ENCODE data around the gene TSHR.
"Not testable (repeated sequence)": the region's sequence is repeated elsewhere in the genome, so short reads cannot be mapped to it uniquely, and the experiment has no call there.

Gene TSHR

DNA sequence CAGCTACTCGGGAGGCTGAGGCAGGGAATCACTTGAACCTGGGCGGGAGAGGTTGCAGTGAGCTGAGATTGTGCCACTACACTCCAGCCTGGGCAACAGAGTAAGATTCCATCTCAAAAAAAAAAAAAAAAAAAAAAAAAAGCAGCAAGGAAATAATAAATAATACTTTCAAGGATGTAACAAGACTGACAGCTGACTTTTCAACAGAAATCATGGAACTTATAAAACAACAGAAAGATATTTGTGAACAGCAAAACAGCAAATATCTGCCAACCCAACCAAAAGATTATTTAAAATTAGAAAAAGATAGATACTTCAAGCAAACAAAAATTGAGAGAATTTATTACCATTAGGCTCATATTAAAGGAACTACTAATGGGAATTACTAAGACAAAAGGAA is 115.1 kb downstream of the TSHR start:
- DNase-seq = no peak

DNA sequence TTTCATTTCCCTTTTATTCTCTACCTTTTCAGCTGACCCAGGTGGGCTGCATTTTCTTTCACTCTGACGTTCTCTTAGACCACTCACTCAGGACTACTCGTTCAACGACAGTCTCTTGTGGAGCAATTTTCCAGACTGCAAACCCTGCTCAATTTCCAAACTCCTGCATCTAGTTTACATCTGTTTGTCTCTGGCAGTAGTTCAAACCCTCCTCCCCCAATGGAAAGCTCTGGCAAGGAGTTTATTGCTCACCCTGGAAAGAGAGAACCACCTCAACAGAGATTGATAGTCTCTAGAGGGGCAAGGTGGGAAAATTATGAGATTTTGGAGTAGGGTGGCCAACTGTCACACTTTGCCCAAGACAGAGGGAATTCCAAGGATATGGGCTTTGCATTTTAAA is 130.2 kb downstream of the TSHR start:
- no peak for DNase-seq

DNA sequence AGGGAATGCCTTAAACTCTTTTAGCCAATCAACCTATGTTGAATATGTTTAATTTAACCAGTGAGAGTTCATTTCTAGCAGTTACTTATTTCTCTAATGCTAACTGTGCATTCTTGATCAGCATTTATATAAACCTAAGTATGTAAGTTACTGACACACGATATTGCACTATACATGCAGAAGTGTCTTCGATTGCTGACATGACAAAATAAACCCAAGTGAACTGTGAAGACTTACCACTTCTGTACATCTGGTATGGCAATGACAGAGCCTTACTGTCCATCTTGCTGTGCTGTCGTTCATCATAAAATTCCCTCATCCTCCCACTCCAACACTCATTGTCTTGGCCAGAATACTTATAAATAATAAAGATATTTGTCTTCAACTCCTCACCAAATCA is 131.8 kb downstream of the TSHR start:
- no peak for DNase-seq

DNA sequence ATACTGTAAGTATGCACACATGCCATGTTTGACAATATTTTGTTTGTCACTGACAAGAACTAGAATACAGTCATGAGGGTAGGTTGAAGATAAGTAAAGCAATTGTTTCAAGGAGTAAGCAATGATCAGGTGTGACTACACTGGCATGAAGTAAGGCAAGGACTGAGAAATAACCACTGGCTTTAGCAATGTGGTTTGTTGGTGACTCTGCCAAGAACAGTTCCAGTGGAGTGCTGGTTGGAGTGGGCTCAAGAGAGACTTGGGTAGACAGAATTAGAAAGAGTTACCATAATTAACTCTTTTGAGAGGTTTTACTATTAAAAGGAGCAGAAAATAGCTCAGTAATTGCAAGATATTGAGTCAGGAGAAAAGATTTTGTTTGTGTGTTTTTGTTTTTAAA is 135.7 kb downstream of the TSHR start:
- DNase-seq = no peak

DNA sequence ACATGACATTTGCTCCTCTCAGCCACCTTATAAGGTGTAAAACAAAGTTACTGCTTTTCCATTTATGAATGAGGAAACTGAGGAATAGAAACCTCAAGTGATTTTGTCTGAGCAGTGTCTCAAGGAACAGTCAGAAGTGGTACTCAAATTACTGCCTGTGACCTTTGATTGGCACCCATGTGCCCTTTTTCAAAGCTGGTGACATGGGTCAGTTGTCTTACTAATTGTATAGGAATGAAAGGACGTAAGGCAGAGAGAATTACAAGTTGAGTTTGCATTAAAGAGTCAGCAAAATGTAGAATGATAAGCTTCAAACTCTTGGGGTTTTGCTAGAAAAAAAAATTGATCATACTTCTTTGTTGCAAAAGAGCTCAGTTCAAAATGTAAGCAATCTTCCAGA is 136.2 kb downstream of the TSHR start:
- no peak for DNase-seq

DNA sequence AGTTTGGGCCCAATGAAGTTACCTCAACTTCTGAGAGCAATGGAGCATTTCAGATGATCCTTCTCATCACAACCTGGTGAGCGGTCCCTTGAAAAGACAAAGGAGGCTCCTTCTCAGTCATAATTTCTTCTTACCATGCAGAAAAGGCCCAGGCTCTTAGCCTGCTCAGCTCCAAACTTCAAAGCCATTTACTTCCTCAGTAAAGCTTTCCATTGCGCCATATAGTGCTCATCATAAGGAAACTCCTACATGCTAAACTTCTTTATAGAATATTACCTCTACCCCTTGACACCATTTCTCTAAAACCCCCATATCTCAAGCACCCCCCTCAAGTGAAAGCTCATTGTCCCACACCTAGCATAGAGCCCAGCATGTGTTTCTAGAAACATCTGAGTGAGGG is 138.2 kb downstream of the TSHR start:
- DNase-seq = no peak

DNA sequence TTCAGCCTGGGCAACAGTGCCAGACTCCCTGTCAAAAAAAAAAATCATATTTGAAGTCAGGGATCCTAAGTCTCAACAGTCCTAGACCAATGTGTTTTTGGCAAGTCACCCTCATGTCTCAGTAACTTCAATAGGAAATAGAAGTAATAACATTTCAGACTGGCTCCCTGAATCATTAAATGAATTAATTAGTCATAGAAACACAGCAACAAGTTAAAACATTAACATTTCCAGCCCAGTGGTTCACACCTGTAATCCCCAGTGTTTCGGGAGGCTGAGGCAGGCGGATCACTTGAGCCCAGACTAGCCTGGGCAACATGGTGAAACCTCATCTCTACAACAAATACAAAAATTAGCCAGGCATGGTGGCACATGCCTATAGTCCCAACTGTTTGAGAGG is 140.1 kb downstream of the TSHR start:
- DNase-seq = no peak

DNA sequence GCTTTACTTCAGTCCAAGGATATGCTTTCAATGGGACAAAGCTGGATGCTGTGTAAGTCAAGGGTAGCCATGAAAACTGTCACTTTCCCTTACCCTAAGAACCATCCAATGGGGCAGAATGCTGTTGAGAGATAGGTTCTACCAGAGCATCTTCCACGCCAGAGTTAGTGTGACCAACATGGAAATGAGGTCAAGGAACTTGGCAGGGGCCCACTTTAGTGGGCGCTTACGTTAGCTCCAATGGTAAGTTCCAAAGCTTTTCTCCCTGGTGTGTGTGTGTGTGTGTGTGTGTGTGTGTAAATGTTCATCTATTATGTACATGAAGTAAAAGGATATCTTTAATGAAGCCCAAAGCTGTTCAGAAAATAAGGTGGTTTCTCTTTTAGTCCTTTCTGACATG is 141.2 kb downstream of the TSHR start:
- no peak for DNase-seq

DNA sequence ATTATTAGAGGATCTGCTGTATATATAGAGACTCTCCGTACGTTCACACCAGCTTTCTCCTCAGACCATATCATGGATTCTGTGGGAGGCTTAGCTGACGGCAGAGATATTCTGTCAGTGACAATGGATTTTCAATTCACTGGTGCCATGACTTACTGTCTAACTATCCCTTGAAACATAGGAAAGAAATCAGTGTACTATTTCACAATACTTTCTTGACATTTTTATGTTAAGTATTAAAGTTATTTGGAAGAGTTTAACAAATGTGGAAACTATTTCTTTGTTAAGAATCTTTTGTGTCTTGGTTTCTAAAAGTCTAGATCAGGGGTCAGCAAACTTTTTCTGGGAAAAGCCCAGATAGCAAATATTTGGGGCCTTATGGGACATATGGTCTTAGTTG is 146.8 kb downstream of the TSHR start:
- DNase-seq = no peak

DNA sequence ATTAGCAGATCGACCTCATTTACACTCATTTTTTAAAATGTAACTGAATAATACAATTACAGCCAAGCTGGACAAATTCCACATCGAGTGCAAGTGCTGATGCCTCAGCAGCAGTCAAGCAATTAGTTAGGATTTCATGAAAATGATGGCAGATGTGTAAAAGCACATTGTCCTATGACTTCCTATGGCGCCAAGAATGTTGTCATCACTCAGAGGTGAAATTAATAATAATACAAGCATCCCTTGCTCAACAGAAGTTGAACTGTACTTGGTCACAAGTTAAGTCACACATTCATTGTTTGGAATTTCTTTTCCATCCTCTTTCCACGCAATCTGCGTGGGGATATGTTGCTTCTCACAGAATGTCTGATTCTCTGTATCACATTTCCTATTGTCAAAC is 148.0 kb downstream of the TSHR start:
- DNase-seq = no peak

DNA sequence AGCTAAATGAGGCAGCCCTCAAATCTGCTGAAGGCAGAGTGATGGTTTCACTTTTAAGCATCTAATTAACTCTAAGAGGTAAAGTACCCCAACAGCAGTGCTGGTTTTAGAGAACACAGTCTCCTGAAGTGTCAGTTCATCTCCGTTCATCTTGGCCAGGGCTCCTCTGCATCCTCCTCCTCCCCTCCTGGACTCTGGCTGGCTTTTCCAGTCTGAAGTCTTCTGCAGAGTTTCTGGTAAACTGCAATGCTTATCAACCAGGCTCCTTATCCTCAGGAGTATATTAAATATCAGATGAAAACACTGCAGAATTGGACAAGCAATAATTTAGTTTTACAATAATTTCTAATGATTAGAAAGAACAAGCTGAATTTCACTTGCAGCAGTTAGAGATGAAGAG is 150.0 kb downstream of the TSHR start:
- DNase-seq = no peak

DNA sequence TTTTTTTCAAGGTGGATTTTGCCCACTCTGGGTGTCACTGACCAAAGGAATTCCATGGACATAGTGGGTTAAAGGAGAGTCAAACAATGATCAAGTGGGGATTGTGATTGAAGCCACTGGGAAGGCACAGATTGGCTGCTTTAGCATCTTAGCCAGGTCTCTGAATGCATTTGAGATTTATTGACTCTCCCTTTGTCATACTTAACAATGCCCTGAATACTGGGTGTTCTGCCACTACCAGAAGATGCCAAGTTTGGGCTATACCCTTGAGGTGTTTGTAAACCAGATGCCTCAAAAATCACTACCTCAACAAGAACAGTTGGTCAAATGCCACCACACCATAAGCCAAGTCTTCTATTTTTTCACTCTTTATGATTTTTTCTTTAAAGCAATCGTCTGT is 150.5 kb downstream of the TSHR start:
- no peak for DNase-seq

DNA sequence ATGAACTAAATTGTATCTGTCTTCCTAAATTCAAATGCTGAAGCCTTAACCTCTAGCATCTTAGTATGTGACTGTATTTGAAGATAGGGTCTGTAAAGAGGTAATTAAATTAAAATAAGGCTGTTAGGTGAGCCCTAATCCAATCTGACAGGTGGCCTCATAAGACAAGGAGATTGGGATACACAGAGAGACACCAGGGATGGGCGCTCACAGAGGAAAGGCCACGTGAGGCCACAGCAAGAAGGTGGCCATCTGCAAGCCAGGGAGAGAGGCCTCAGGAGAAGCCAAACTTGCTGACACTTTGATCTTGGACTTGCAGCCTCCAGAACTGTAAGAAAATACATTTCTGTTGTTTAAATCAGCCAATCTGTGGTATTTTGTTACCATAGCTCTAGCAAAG is 154.8 kb downstream of the TSHR start:
- no peak for DNase-seq

DNA sequence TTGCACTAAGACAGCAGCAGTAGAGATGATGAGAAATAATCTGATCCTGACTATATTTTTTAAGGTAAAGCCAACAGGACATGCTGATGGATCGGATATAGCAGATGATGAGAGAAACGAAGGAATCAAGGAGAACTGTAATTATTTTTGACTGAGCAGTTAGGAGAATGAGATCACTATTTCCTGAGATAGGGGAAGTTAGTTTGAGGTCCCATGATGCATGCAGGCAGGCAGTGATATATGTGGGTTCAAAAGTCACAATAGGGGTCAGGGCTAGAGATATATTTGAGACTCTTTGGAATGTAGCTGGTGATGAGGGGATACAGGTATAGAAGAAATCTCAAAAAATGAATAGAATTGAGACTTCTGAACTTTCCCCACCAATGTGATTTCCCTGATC is 157.8 kb downstream of the TSHR start:
- DNase-seq = no peak

DNA sequence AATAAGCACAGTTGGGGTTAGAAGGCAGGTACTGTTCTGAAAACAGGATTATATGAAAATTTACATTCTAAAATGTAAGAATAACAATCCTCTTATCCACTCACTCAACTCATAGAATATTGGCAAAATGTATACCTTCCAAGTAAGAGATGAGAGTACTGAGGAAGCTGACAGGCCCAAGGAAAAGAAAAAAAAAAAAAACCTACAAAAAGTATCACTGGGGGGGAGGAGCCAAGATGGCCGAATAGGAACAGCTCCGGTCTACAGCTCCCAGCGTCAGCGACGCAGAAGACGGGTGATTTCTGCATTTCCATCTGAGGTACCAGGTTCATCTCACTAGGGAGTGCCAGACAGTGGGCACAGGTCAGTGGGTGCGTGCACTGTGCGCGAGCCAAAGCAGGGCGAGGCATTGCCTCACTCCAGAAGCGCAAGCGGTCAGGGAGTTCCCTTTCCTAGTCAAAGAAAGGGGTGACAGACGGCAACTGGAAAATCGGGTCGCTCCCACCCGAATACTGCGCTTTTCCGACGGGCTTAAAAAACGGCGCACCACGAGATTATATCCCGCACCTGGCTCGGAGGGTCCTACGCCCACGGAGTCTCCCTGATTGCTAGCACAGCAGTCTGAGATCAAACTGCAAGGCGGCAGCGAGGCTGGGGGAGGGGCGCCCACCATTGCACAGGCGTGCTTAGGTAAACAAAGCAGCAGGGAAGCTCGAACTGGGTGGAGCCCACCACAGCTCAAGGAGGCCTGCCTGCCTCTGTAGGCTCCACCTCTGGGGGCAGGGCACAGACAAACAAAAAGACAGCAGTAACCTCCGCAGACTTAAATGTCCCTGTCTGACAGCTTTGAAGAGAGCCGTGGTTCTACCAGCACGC is 158.8 kb downstream of the TSHR start:
- not testable (repeated sequence) for DNase-seq

DNA sequence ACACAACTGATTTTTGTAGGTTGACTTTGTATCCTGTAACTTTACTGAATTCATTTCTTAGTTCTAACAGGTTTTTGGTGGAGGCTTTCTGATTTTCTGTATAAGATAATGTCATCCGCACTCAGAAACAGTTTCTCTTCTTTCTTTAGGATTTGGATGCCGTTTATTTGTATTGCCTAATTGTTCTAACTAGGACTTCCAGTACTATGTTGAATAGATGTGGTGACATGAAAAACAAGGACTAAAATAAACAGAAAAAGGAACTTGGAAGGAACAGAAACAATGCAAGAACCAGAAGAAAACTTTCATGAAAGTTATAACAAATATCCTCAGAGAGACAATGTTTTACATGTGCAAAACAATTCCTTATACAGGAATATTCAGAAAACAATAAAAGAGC is 165.1 kb downstream of the TSHR start:
- DNase-seq = no peak

DNA sequence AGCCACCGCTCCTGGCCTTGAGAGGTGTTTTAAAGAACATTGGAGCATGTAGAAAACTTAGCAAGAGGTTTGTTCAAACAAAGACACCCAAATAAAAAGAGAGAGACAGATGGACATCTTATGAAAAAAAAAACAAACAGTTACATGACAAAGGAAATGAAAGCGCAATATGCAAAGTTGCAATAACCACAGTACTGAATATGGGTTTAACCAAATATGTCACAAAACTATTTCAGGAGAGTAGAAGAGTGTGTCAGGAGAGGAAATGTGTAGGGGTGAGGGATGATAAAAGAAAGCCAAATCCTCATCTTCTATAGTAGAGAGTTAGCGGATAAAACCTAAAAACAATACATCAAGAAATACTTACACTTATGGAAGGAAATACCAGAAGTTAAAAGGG is 166.9 kb downstream of the TSHR start:
- DNase-seq = no peak

DNA sequence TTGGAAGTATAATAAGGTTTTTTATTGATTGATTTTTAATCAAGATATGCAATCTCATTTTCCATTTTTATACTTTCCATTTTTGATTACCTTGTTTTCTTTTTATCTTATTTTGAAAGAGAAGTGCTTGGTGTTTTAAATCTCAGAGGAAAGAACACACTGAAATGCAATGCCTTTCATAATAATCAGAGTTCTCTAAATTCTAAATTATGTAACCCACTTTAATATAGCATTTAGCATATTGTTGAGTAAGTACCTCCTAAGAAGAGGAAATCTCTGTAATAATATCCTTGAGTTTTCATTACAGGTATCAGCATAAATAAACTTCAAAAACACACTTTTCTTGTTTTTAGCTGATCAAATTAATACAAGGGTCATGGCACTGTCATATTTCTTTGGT is 168.4 kb downstream of the TSHR start:
- no peak for DNase-seq

DNA sequence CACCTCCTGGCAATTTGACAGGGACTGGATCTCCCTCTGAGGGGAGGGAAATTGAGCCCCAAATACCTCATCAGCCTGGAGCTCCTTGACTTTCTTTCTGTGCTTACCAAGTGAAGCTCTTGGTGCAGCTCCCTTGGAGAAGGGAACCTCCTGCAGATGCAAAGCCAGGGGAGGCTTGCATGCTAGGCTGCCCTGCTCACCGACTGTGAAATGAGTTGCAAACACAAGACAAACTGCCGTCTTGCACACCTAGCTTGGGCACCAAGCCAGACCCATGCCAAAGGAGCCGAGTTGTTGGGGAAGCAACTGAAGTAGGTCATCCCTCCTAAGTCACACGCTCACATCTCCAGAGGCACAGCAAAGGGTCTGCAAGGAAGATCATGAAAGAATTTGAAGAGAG is 170.1 kb downstream of the TSHR start:
- DNase-seq = no peak

DNA sequence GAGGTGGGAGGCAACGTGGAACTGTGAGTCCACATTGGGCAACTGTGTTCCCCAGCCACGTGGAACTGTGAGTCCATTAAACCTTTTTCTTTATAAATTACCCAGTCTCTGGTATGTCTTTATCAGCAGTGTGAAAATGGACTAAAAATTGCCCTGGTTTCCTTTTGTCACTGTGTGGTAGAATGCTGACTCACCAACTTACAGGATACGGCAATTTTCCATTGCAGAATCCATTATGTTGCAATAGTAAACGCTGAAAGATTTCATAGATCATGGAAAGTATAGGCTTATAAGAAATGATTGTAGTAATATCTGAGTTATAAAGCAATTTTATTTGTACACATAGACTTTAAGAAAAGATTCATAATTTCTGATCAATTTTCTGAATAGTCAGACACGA is 172.4 kb downstream of the TSHR start:
- DNase-seq = no peak

DNA sequence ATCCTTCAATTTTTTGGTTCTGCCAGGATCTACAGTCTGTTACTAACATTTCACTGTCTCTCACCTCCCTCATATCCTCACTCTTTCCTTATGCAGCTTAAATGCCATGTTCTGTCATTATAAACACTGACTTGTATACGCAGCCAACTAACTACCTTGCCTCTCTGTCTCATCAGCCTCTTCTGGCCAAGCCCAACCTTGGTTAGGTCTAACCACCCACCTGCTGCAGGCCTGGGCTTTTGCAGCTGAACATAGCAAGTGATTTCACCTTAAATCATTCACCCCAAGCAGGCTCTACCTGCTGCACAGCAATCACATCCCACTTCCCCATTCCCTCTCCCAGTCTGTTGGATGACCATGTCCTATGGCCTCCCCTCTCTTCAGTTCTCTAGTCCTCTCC is 173.8 kb downstream of the TSHR start:
- no peak for DNase-seq

DNA sequence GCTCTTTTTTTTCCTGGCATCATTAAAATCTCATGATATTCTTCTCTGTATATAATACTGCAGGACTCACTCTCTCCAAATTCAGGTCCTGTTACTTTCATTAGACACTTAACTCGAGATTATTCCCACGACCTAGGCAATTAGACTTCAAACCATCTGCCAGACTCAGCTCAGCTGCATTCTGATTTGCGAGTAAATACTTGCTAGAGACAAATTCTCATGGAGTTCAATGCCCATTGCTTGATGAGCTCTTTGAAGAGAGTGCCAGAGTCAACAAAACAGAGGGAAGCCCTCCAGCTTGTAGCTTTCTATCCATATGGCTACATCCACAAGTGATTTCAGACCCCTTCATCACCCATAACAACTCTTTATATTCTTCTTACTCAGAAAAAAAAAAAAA is 177.0 kb downstream of the TSHR start:
- no peak for DNase-seq

DNA sequence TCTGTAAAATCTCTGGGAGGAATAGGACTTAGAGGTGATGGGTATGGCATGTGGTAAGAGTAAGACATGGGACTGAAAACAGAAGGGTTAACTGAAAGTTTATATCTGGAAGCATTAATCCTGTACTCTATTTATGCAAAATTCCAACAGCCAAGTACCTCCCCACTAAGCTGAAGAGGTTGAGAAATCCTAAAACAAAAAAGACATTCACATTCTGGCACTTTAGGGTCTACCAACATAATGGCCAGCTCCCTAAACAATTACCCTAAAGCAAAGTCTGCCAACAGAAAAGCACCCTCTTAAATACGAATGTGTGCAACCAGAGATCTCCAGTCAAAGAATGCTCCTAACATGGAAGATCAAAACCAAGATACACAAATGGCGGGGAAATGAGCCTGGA is 178.0 kb downstream of the TSHR start:
- DNase-seq = no peak

DNA sequence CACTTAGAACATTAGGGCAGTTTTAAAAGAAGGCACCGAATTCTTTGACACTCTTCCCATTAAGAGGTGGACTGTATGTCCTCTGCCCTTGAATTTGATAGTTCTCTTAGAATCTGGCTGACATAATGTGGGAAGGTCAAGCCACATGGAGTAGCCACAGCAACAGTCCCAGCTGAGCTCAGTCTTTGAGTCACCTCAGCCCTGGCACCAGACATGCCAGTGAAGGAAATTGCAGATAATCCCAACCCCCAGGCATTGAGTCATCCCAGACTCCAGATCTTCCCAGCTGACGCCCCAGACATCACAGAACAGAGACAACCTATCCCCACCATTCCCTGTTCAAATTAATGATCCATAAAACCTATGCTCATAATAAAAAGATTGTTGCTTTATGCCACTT is 181.9 kb downstream of the TSHR start:
- DNase-seq = no peak

DNA sequence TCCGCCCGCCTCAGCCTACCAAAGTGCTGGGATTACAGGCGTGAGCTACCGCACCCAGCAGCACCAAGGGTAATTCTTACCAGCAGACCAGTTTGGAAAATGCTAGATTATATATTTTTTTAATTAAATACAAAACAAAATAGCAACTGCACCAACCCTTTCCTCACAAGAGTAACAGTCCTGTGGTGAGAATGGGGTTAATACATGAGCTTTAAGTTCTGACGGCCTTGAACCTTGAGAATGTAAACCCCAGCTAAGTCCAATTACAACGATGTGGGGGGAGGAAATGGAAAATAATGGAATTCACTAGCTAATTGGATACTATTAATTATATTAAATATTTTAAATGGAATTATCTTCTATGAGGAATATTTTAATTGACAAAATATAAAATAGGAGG is 183.0 kb downstream of the TSHR start:
- DNase-seq = no peak
